Measurements from ENCODE around the gene GTPBP6. TPM values are rescaled to one million over a fixed set of nuclear protein-coding genes. Genes with fewer than 3 reads are reported as not detected.

The GTPBP6 gene
- total RNA-seq, 1 experiment from 2014 or later: 41.6 TPM

- H2AFZ ChIP-seq (ENCODE audit: low read depth, low read length, poor library complexity, severe bottlenecking): no peak overlapping the region
- no peaks in the 10 kb centered on the region for H4K20me1 ChIP-seq (ENCODE audit: insufficient read depth)
- intact Hi-C loops (cut with micrococcal nuclease): no loop called here
- H3K4me1 ChIP-seq (ENCODE audit: control insufficient read depth in 1 of 2, insufficient read depth in 2 of 2, low read length in 2 of 2): peaks cover 0 to 5% of the 10 kb centered on the region in 2 experiments; a peak in 2 of 4 replicates
- H3K9me3 ChIP-seq (ENCODE audit: control insufficient read depth in 1 of 2, insufficient read depth in 1 of 2, low read depth in 1 of 2, low read length in 2 of 2): no peaks in the 10 kb centered on the region
- DNase-seq (ENCODE audit: low read depth, low spot score): no peak
- ChIA-PET CTCF (no interaction called here), POLR2A (no interaction called here), RAD21 (ENCODE audit: low non-redundant PET in 1 of 2, low total read pairs in 2 of 2, uncharacterized antibody in 2 of 2, unreplicated experiment in 2 of 2) (no interaction called here)
- H3K4me2 ChIP-seq (ENCODE audit: low read length): no peak overlapping the region
- H3K27me3 ChIP-seq (ENCODE audit: insufficient read depth, low read length): no peaks in the 10 kb centered on the region
- no peak for TF ChIP-seq ZBTB33 (IDR thresholded peaks at IDR 0.05; ENCODE audit: extremely low read depth, insufficient replicate concordance, low read length)
- TF ChIP-seq POLR2AphosphoS5 (IDR thresholded peaks at IDR 0.05; ENCODE audit: low read depth, low read length): no peak
- no peak for TF ChIP-seq FOSL1 (IDR thresholded peaks at IDR 0.05; ENCODE audit: low read depth)
- TF ChIP-seq ATF3 (IDR thresholded peaks at IDR 0.05): no peak
- no peak for TF ChIP-seq EGR1 (IDR thresholded peaks at IDR 0.05; ENCODE audit: low read depth)
- TF ChIP-seq EZH2 (IDR thresholded peaks at IDR 0.05): no peak
- TF ChIP-seq REST (IDR thresholded peaks at IDR 0.05; ENCODE audit: low read depth): no peak
- TF ChIP-seq JUND (IDR thresholded peaks at IDR 0.05): no peak
- no peak for TF ChIP-seq CTCF (IDR thresholded peaks at IDR 0.05 in 2 of 3, conservative IDR thresholded peaks at IDR 0.05 in 1 of 3; ENCODE audit: borderline replicate concordance in 1 of 3, insufficient read depth in 1 of 3, low read depth in 2 of 3, low read length in 2 of 3)
- TF ChIP-seq ELF1 (IDR thresholded peaks at IDR 0.05; ENCODE audit: borderline replicate concordance, low read depth): no peak
- TF ChIP-seq ZNF274 (IDR thresholded peaks at IDR 0.05; ENCODE audit: low read depth, low read length): no peak
- no peak for TF ChIP-seq CEBPB (IDR thresholded peaks at IDR 0.05; ENCODE audit: low read depth)
- no peak for TF ChIP-seq YY1 (IDR thresholded peaks at IDR 0.05; ENCODE audit: extremely low read depth, insufficient replicate concordance, low read depth, low read length)
- no peak for TF ChIP-seq SP1 (IDR thresholded peaks at IDR 0.05; ENCODE audit: low read depth)
- TF ChIP-seq MAX (IDR thresholded peaks at IDR 0.05): no peak
- 0 out of 4 replicates have a peak, but pooled peaks cover 0 to 6% of the 10 kb centered on the region in 2 experiments for H3K36me3 ChIP-seq (ENCODE audit: control insufficient read depth in 1 of 2, insufficient read depth in 2 of 2, low read length in 2 of 2)
- BruUV-seq (replicated peaks): no TSS peak
- peaks cover 13% of the 10 kb centered on the region; the same call in 1 of the 2 replicates for H3K79me2 ChIP-seq (ENCODE audit: insufficient read depth, low read length)
- H3K27ac ChIP-seq (ENCODE audit: low read depth, low read length): no peak overlapping the region
- no peaks in the 10 kb centered on the region for H3K9me2 ChIP-seq (ENCODE audit: insufficient read depth)
- H3K9ac ChIP-seq (ENCODE audit: low read length): no peak overlapping the region
- H3K4me3 ChIP-seq (replicated peaks in 1 of 2; ENCODE audit: low read depth in 1 of 2, low read length in 2 of 2): no peak overlapping the region
- ATAC-seq: no peak
These were observed 5.8 kb downstream of the GTPBP6 start for GRCh38 chrX:312621-313331.

All from HCT116 (cell line).